GM12892 (cell line): Measurements from ENCODE around the gene EVPLL.
"Not testable (repeated sequence)": the region's sequence is repeated elsewhere in the genome, so short reads cannot be mapped to it uniquely, and the experiment has no call there.

Source experiments
- POLR2A ChIP-seq: IDR thresholded peaks from 2 replicates; pipeline ENCODE4 v1.6.1; 2011; ENCODE audit warnings: low read depth, low read length, control low read depth
- POLR2AphosphoS5 ChIP-seq: IDR thresholded peaks from 2 replicates; pipeline ENCODE4 v1.6.1; 2011; ENCODE audit warnings: low read depth, low read length, control low read depth
- TAF1 ChIP-seq: IDR thresholded peaks from 2 replicates; pipeline ENCODE4 v1.6.1; 2011; ENCODE audit warnings: low read depth, mild to moderate bottlenecking, control low read depth, low read length, borderline replicate concordance

- not testable (repeated sequence) for TF ChIP-seq POLR2A, POLR2AphosphoS5, TAF1
These were observed 4.4 kb upstream of the EVPLL start for GRCh38 chr17:18373181-18373580.
